Peyer's patch (tissue), 4 donors: ENCODE data around the gene SLC38A6. TPM values are rescaled to one million over a fixed set of nuclear protein-coding genes. Genes with fewer than 3 reads are reported as not detected.
"Not testable (repeated sequence)": the region's sequence is repeated elsewhere in the genome, so short reads cannot be mapped to it uniquely, and the experiment has no call there.

Experiments
- DNase-seq, 3 donors: peaks; one replicate each; pipeline ENCODE4 v3.0.0-alpha.2; 2017 to 2019
- H3K27ac ChIP-seq, 4 donors: fragments of 200-600 bp; sonication (generic); one replicate each; pipeline ENCODE4 v1.5.1; 2016 to 2019
- H3K27me3 ChIP-seq, 2 donors: fragments of 200-600 bp; sonication (generic); one replicate each; pipeline ENCODE4 v1.5.1; 2019
- H3K36me3 ChIP-seq, 3 donors: fragments of 200-600 bp; sonication (generic); one replicate each; pipeline ENCODE4 v1.5.1; 2016 to 2019
- H3K4me1 ChIP-seq, 4 donors: fragments of 200-600 bp; sonication (generic); one replicate each; pipeline ENCODE4 v1.5.1; 2016 to 2019
- H3K4me3 ChIP-seq, 4 donors: fragments of 200-600 bp; sonication (generic); 1 replicate in 3 of 4; 2 replicates in 1 of 4; pipeline ENCODE4 v1.5.1; 2016 to 2019; ENCODE audit warnings: mild to moderate bottlenecking in 1 of 4
- H3K9me3 ChIP-seq, 4 donors: fragments of 200-600 bp; sonication (generic); one replicate each; pipeline ENCODE4 v1.5.1; 2016 to 2019; ENCODE audit warnings: mild to moderate bottlenecking in 1 of 4
- CTCF ChIP-seq, 6 experiments: fragments of 450-650 bp in 4 of 6; fragments of 200-600 bp in 2 of 6; sonication (generic) in 1 of 6; IDR thresholded peaks; one replicate each; pipeline ENCODE4 v1.5.1; 2017 to 2019; ENCODE audit warnings: antibody characterized with exemption in 6 of 6, mild to moderate bottlenecking in 3 of 6, moderate library complexity in 1 of 6
- POLR2A ChIP-seq, 2 donors: fragments of 450-650 bp; IDR thresholded peaks; one replicate each; pipeline ENCODE4 v1.5.1; 2017; ENCODE audit warnings: antibody characterized with exemption in 2 of 2, mild to moderate bottlenecking in 2 of 2, moderate library complexity in 2 of 2
- total RNA-seq, 4 donors: library from RNA; depleted of rRNA; stranded (reverse); fragments of >200 nt; gene quantifications; one replicate each; pipeline ENCODE4 v1.1.0, GENCODE V29; 2016

Gene SLC38A6
- total RNA-seq, 4 donors from 2014 or later: 8.0 to 38.8 (median 15.1) TPM

- Histone ChIP-seq H3K4me1 (no peaks in the 10 kb centered on the region), H3K9me3 (no peaks in the 10 kb centered on the region), H3K27me3 (no peaks in the 10 kb centered on the region), H3K4me3 (no peak overlapping the region), H3K36me3 (no peaks in the 10 kb centered on the region), H3K27ac (no peak overlapping the region)
- no peak for TF ChIP-seq POLR2A (IDR thresholded peaks at IDR 0.05)
- no peak for TF ChIP-seq CTCF (IDR thresholded peaks at IDR 0.05)
- no peak for DNase-seq
These were observed 107.0 kb downstream of the SLC38A6 start for GRCh38 chr14:61088081-61088480.

GRCh38 chr14:61089126-61089750, 108.2 kb downstream of the SLC38A6 start:
- no peak for DNase-seq
- TF ChIP-seq CTCF (IDR thresholded peaks at IDR 0.05): no peak
- no peak for TF ChIP-seq POLR2A (IDR thresholded peaks at IDR 0.05)

GRCh38 chr14:61090432-61091216, 109.6 kb downstream of the SLC38A6 start:
- Histone ChIP-seq H3K27me3 (no peaks in the 10 kb centered on the region), H3K9me3 (no peaks in the 10 kb centered on the region), H3K36me3 (no peaks in the 10 kb centered on the region), H3K27ac (no peak overlapping the region), H3K4me1 (no peaks in the 10 kb centered on the region), H3K4me3 (no peak overlapping the region)
- DNase-seq: no peak
- TF ChIP-seq POLR2A (IDR thresholded peaks at IDR 0.05) (no peak), CTCF (IDR thresholded peaks at IDR 0.05) (no peak)

More at GRCh38 chr14:61089126-61089750, 108.2 kb downstream of the SLC38A6 start:
- Histone ChIP-seq H3K36me3 (no peaks in the 10 kb centered on the region), H3K4me1 (no peaks in the 10 kb centered on the region), H3K9me3 (no peaks in the 10 kb centered on the region), H3K27ac (no peak overlapping the region), H3K4me3 (no peak overlapping the region), H3K27me3 (no peaks in the 10 kb centered on the region)

- Histone ChIP-seq H3K27ac (no peak overlapping the region), H3K9me3 (no peaks in the 10 kb centered on the region), H3K27me3 (no peaks in the 10 kb centered on the region), H3K4me3 (no peak overlapping the region), H3K4me1 (no peaks in the 10 kb centered on the region), H3K36me3 (no peaks in the 10 kb centered on the region)
- TF ChIP-seq POLR2A (IDR thresholded peaks at IDR 0.05) (no peak), CTCF (IDR thresholded peaks at IDR 0.05) (no peak)
- DNase-seq: no peak
These were observed 110.7 kb downstream of the SLC38A6 start for GRCh38 chr14:61091657-61092273.

GRCh38 chr14:61098096-61098495, 117.1 kb downstream of the SLC38A6 start:
- not testable (repeated sequence) for H3K27ac ChIP-seq, H3K4me1 ChIP-seq, H3K27me3 ChIP-seq, DNase-seq, H3K9me3 ChIP-seq, H3K36me3 ChIP-seq, H3K4me3 ChIP-seq

- DNase-seq: no peak
- Histone ChIP-seq H3K4me3 (no peak overlapping the region), H3K27me3 (no peaks in the 10 kb centered on the region), H3K36me3 (no peaks in the 10 kb centered on the region), H3K9me3 (no peaks in the 10 kb centered on the region), H3K27ac (no peak overlapping the region), H3K4me1 (peaks cover 0 to 12% (median 0%) of the 10 kb centered on the region in 4 donors)
- no peak for TF ChIP-seq POLR2A (IDR thresholded peaks at IDR 0.05)
- TF ChIP-seq CTCF (IDR thresholded peaks at IDR 0.05): no peak
These were observed 117.7 kb downstream of the SLC38A6 start for GRCh38 chr14:61098721-61099120.
